Measurements from ENCODE around the gene GLCE. TPM values are rescaled to one million over a fixed set of nuclear protein-coding genes. Genes with fewer than 3 reads are reported as not detected.

Gene GLCE
- total and polyA plus RNA-seq, 4 donors: 7.0 to 15.0 (median 7.6) TPM

- intact Hi-C loops (cut with DNase I): no loop called here
- no peaks in the 10 kb centered on the region for H3K4me1 ChIP-seq (ENCODE audit: control insufficient read depth in 1 of 2, insufficient read depth in 2 of 2, low read length in 2 of 2)
- H3K9me3 ChIP-seq (ENCODE audit: control insufficient read depth, low read length): no peaks in the 10 kb centered on the region
- ATAC-seq (ENCODE audit: low FRiP score): no peak
- H3K36me3 ChIP-seq (ENCODE audit: control insufficient read depth in 1 of 2, insufficient read depth in 2 of 2, low read length in 1 of 2): no peaks in the 10 kb centered on the region
- no peaks in the 10 kb centered on the region for H3K27me3 ChIP-seq (ENCODE audit: control insufficient read depth in 1 of 2, insufficient read depth in 2 of 2, low read length in 1 of 2)
- no peak for DNase-seq
- H3K4me3 ChIP-seq (ENCODE audit: low read length in 2 of 2): no peak overlapping the region
- no peak overlapping the region for H3K27ac ChIP-seq (ENCODE audit: low read depth in 1 of 2, low read length in 2 of 2)
Measured at GRCh38 chr15:69234676-69235075, 74.2 kb downstream of the GLCE start.

- intact Hi-C loops (cut with DNase I): no loop called here
- ATAC-seq (ENCODE audit: low FRiP score): no peak
- 92 to 94% methylated on average over 4 of the region's 4 CpGs for WGBS, 2 donors
- no peak for DNase-seq
- H3K27me3 ChIP-seq (ENCODE audit: control insufficient read depth in 1 of 2, insufficient read depth in 2 of 2, low read length in 1 of 2): no peaks in the 10 kb centered on the region
- H3K9me3 ChIP-seq (ENCODE audit: control insufficient read depth, low read length): no peaks in the 10 kb centered on the region
- no peak overlapping the region for H3K27ac ChIP-seq (ENCODE audit: low read depth in 1 of 2, low read length in 2 of 2)
- H3K4me1 ChIP-seq (ENCODE audit: control insufficient read depth in 1 of 2, insufficient read depth in 2 of 2, low read length in 2 of 2): no peaks in the 10 kb centered on the region
- H3K4me3 ChIP-seq (ENCODE audit: low read length in 2 of 2): no peak overlapping the region
- no peaks in the 10 kb centered on the region for H3K36me3 ChIP-seq (ENCODE audit: control insufficient read depth in 1 of 2, insufficient read depth in 2 of 2, low read length in 1 of 2)
Measured at GRCh38 chr15:69236505-69236904, 76.1 kb downstream of the GLCE start.

- intact Hi-C loops (cut with DNase I): no loop called here
- H3K36me3 ChIP-seq (ENCODE audit: control insufficient read depth in 1 of 2, insufficient read depth in 2 of 2, low read length in 1 of 2): no peaks in the 10 kb centered on the region
- WGBS, 2 donors: 94 to 100% methylated on average over 1 of the region's 1 CpG
- no peak for ATAC-seq (ENCODE audit: low FRiP score)
- no peaks in the 10 kb centered on the region for H3K27me3 ChIP-seq (ENCODE audit: control insufficient read depth in 1 of 2, insufficient read depth in 2 of 2, low read length in 1 of 2)
- H3K4me3 ChIP-seq (ENCODE audit: low read length in 2 of 2): no peak overlapping the region
- no peaks in the 10 kb centered on the region for H3K4me1 ChIP-seq (ENCODE audit: control insufficient read depth in 1 of 2, insufficient read depth in 2 of 2, low read length in 2 of 2)
- H3K9me3 ChIP-seq (ENCODE audit: control insufficient read depth, low read length): no peaks in the 10 kb centered on the region
- no peak for DNase-seq
- no peak overlapping the region for H3K27ac ChIP-seq (ENCODE audit: low read depth in 1 of 2, low read length in 2 of 2)
Measured at GRCh38 chr15:69237718-69238117, 77.3 kb downstream of the GLCE start.

GRCh38 chr15:69244798-69245197, 84.4 kb downstream of the GLCE start:
- H3K4me1 ChIP-seq (ENCODE audit: control insufficient read depth in 1 of 2, insufficient read depth in 2 of 2, low read length in 2 of 2): peaks cover 0 to 3% of the 10 kb centered on the region in 2 donors
- no peak for ATAC-seq (ENCODE audit: low FRiP score)
- DNase-seq: no peak
- H3K27me3 ChIP-seq (ENCODE audit: control insufficient read depth in 1 of 2, insufficient read depth in 2 of 2, low read length in 1 of 2): no peaks in the 10 kb centered on the region
- no peak overlapping the region for H3K4me3 ChIP-seq (ENCODE audit: low read length in 2 of 2)
- intact Hi-C loops (cut with DNase I): no loop called here
- no peak overlapping the region for H3K27ac ChIP-seq (ENCODE audit: low read depth in 1 of 2, low read length in 2 of 2)
- 52 to 73% methylated on average over 2 of the region's 2 CpGs for WGBS, 2 donors
- no peaks in the 10 kb centered on the region for H3K9me3 ChIP-seq (ENCODE audit: control insufficient read depth, low read length)
- no peaks in the 10 kb centered on the region for H3K36me3 ChIP-seq (ENCODE audit: control insufficient read depth in 1 of 2, insufficient read depth in 2 of 2, low read length in 1 of 2)

GRCh38 chr15:69253156-69253555, 92.7 kb downstream of the GLCE start:
- no peaks in the 10 kb centered on the region for H3K9me3 ChIP-seq (ENCODE audit: control insufficient read depth, low read length)
- no peak for ATAC-seq (ENCODE audit: low FRiP score)
- 18 to 21% methylated on average over 3 of the region's 3 CpGs for WGBS, 2 donors

GRCh38 chr15:69265347-69265955, 105.0 kb downstream of the GLCE start:
- H3K36me3 ChIP-seq (ENCODE audit: control insufficient read depth in 1 of 2, insufficient read depth in 2 of 2, low read length in 1 of 2): no peaks in the 10 kb centered on the region
- intact Hi-C loops (cut with DNase I): loop anchor here in 1 of 2 donors (5.0 kb wide), 1 partner anchor 208 kb away; no protein-coding TSS in a partner anchor
- no peaks in the 10 kb centered on the region for H3K27me3 ChIP-seq (ENCODE audit: control insufficient read depth in 1 of 2, insufficient read depth in 2 of 2, low read length in 1 of 2)
- no peaks in the 10 kb centered on the region for H3K4me1 ChIP-seq (ENCODE audit: control insufficient read depth in 1 of 2, insufficient read depth in 2 of 2, low read length in 2 of 2)
- ATAC-seq (ENCODE audit: low FRiP score) (no peak), DNase-seq (no peak)
- no peak overlapping the region for H3K27ac ChIP-seq (ENCODE audit: low read depth in 1 of 2, low read length in 2 of 2)
- H3K4me3 ChIP-seq (ENCODE audit: low read length in 2 of 2): no peak overlapping the region
- 50% methylated on average over 5 of the region's 5 CpGs for WGBS, 2 donors
- no peaks in the 10 kb centered on the region for H3K9me3 ChIP-seq (ENCODE audit: control insufficient read depth, low read length)

More at GRCh38 chr15:69253156-69253555, 92.7 kb downstream of the GLCE start:
- peak in 1 of 2 donors; percentile 48 for DNase-seq
- H3K4me3 ChIP-seq (ENCODE audit: low read length in 2 of 2): no peak overlapping the region
- peaks cover 0 to 6% of the 10 kb centered on the region in 2 donors for H3K36me3 ChIP-seq (ENCODE audit: control insufficient read depth in 1 of 2, insufficient read depth in 2 of 2, low read length in 1 of 2)
- no peak overlapping the region for H3K27ac ChIP-seq (ENCODE audit: low read depth in 1 of 2, low read length in 2 of 2)
- intact Hi-C loops (cut with DNase I): no loop called here
- no peaks in the 10 kb centered on the region for H3K4me1 ChIP-seq (ENCODE audit: control insufficient read depth in 1 of 2, insufficient read depth in 2 of 2, low read length in 2 of 2)
- no peaks in the 10 kb centered on the region for H3K27me3 ChIP-seq (ENCODE audit: control insufficient read depth in 1 of 2, insufficient read depth in 2 of 2, low read length in 1 of 2)

- intact Hi-C loops (cut with DNase I): no loop called here
- Histone ChIP-seq H3K27me3 (ENCODE audit: control insufficient read depth in 1 of 2, insufficient read depth in 2 of 2, low read length in 1 of 2) (no peaks in the 10 kb centered on the region), H3K4me1 (ENCODE audit: control insufficient read depth in 1 of 2, insufficient read depth in 2 of 2, low read length in 2 of 2) (no peaks in the 10 kb centered on the region), H3K27ac (ENCODE audit: low read depth in 1 of 2, low read length in 2 of 2) (no peak overlapping the region), H3K36me3 (ENCODE audit: control insufficient read depth in 1 of 2, insufficient read depth in 2 of 2, low read length in 1 of 2) (no peaks in the 10 kb centered on the region), H3K4me3 (ENCODE audit: low read length in 2 of 2) (no peak overlapping the region), H3K9me3 (ENCODE audit: control insufficient read depth, low read length) (no peaks in the 10 kb centered on the region)
- DNase-seq: no peak
- no peak for ATAC-seq (ENCODE audit: low FRiP score)
Measured at GRCh38 chr15:69271217-69271616, 110.8 kb downstream of the GLCE start.

- intact Hi-C loops (cut with DNase I): no loop called here
- 63 to 72% methylated on average over 3 of the region's 3 CpGs for WGBS, 2 donors
Measured at GRCh38 chr15:69272139-69272538, 111.7 kb downstream of the GLCE start.

GRCh38 chr15:69272891-69273290, 112.5 kb downstream of the GLCE start:
- DNase-seq (no peak), ATAC-seq (ENCODE audit: low FRiP score) (no peak)
- intact Hi-C loops (cut with DNase I): no loop called here
- Histone ChIP-seq H3K4me1 (ENCODE audit: control insufficient read depth in 1 of 2, insufficient read depth in 2 of 2, low read length in 2 of 2) (no peaks in the 10 kb centered on the region), H3K9me3 (ENCODE audit: control insufficient read depth, low read length) (no peaks in the 10 kb centered on the region), H3K36me3 (ENCODE audit: control insufficient read depth in 1 of 2, insufficient read depth in 2 of 2, low read length in 1 of 2) (no peaks in the 10 kb centered on the region), H3K27me3 (ENCODE audit: control insufficient read depth in 1 of 2, insufficient read depth in 2 of 2, low read length in 1 of 2) (no peaks in the 10 kb centered on the region), H3K27ac (ENCODE audit: low read depth in 1 of 2, low read length in 2 of 2) (no peak overlapping the region), H3K4me3 (ENCODE audit: low read length in 2 of 2) (no peak overlapping the region)
- 79% methylated on average over 6 of the region's 6 CpGs for WGBS, 2 donors

More at GRCh38 chr15:69272139-69272538, 111.7 kb downstream of the GLCE start:
- no peak overlapping the region for H3K27ac ChIP-seq (ENCODE audit: low read depth in 1 of 2, low read length in 2 of 2)
- H3K27me3 ChIP-seq (ENCODE audit: control insufficient read depth in 1 of 2, insufficient read depth in 2 of 2, low read length in 1 of 2): no peaks in the 10 kb centered on the region
- DNase-seq (no peak), ATAC-seq (ENCODE audit: low FRiP score) (no peak)
- H3K9me3 ChIP-seq (ENCODE audit: control insufficient read depth, low read length): no peaks in the 10 kb centered on the region
- no peak overlapping the region for H3K4me3 ChIP-seq (ENCODE audit: low read length in 2 of 2)
- H3K36me3 ChIP-seq (ENCODE audit: control insufficient read depth in 1 of 2, insufficient read depth in 2 of 2, low read length in 1 of 2): no peaks in the 10 kb centered on the region
- no peaks in the 10 kb centered on the region for H3K4me1 ChIP-seq (ENCODE audit: control insufficient read depth in 1 of 2, insufficient read depth in 2 of 2, low read length in 2 of 2)
